Measurements from ENCODE around the gene SCFD2.
"Not testable (repeated sequence)": the region's sequence is repeated elsewhere in the genome, so short reads cannot be mapped to it uniquely, and the experiment has no call there.

Gene SCFD2

DNA sequence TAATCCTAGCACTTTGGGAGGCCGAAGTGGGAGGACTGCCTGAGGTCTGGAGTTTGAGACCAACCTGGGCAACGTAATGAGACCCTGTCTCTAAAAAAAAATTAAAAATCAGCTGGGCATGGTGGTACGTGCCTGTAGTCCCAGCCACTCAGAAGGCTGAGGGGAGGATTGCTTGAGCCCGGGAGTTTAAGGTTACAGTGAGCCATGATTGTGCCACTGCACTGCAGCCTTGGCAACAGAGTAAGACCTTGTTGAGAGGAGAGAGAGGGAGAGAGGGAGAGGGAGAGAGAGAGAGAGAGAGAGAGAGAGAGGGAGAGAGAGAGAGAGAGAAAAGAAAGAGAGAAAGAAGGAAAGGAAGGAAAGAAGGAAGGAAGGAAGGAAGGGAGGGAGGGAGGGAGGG, 358.8 kb downstream of the SCFD2 start:
- no peak for DNase-seq

GRCh38 chr4:53005808-53006207, 360.1 kb downstream of the SCFD2 start:
- DNase-seq: no peak

DNA sequence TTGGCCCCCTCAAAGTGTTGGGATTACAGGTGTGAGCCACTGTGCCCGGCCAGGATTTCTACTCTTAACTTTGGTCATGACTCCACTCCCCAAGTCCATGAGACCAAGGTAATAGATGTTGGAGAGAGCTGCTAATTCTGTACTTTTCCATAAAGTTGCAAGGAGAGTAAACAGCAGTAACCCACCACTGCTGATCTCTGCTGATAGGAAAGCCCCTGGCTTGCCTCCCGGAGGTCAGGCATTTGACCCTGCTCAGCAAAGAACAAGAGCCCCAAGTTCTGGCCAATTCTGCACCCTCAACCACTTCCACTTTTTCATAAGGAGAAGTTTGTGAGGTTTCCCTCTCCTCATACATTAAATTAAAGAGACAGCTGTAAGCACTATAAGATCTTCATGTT, 360.7 kb downstream of the SCFD2 start:
- peak; percentile 5 for DNase-seq

- DNase-seq: no peak
These were observed 361.2 kb downstream of the SCFD2 start for GRCh38 chr4:53004497-53005148.

- no peak for DNase-seq
These were observed 361.9 kb downstream of the SCFD2 start for GRCh38 chr4:53003959-53004358.

- no peak for DNase-seq
These were observed 365.3 kb downstream of the SCFD2 start for GRCh38 chr4:53000560-53000959.

DNA sequence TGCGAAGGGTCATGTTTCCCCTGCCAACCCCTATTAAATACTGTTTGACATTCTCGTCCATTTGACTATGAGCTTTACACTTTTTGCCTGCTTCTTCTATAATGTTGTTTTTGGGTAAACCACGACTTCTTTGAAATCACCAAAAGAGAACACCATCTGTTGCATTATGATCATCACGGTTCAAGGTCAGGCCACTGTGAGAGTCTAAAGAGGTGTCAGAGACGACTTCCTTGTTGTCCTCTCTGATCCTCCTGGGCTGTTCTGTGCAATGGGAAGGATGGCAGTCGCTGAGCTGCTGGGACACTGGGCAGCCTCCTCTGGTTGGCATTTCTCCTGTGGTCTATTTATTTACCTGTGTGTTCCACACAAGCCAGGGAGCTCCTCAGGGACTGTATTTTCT, 366.2 kb downstream of the SCFD2 start:
- DNase-seq: no peak

DNA sequence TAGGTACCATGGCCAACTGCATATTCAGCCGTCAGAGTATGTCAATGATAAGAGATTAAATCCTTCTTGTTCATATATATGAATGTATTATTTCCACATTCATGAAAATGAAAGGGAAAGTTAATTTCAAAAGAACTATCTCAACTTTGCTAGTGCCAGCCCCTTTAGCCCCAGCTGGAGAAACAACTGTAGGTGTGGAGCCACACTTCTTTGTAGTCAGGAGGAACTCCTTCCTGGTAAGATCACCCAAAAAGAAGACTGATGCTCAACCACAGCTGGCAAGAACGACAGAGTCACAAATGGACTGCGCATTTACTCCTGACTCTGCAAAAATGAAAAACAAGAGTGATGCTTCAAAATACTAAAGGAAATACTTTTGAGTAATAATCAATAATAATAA, 367.4 kb downstream of the SCFD2 start:
- DNase-seq: peak; percentile 33

DNA sequence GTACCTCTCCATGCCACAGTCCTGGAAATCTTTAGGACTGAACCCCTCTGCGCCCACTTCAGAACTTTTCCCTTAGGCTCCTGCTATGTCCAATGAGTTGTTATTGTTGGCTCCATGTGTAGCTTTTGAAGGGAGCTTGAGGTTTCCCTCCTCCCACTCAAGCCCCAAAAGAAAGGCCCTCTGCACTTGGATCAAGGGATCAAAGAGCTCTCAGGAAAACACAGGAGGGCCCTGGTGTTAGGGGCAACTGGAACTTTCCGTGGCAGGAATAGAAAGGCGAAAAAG, 368.8 kb downstream of the SCFD2 start:
- DNase-seq: no peak

- peak; percentile 61 for DNase-seq
These were observed 369.4 kb downstream of the SCFD2 start for GRCh38 chr4:52996261-52997131.

- no peak for DNase-seq
These were observed 370.4 kb downstream of the SCFD2 start for GRCh38 chr4:52995360-52996030.

GRCh38 chr4:52994567-52994966, 371.3 kb downstream of the SCFD2 start:
- DNase-seq: no peak

DNA sequence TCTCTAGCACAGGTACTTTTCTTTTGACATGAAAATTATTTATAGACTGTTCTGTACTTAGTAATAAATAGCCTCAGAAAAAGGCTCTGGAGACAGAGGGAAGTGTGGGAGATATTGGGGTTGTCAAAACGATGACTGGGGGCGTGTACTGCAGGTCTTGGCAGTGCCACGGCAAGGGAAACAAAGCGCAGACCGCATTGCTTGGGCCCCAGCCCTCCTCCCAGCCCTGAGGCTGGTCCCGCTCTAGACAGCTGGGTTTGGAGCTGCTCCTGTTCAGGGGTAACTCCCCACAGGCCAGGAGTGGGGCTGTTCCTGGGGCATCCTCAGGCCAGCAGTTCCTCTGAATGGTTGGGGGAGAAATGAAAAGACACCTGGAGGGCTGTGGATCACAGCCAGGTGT, 372.1 kb downstream of the SCFD2 start:
- no peak for DNase-seq

DNA sequence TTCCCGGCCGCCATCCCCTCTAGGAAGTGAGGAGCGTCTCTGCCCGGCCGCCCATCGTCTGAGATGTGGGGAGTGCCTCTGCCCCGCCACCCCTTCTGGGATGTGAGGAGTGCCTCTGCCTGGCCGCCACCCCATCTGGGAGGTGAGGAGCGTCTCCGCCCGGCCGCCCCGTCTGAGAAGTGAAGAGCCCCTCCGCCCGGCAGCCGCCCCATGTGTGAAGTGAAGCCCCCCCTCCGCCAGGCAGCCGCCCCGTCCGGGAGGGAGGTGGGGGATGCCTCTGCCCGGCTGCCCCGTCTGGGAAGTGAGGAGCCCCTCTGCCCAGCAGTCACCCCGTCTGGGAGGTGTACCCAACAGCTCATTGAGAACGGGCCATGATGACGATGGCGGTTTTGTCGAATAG, 373.3 kb downstream of the SCFD2 start:
- not testable (repeated sequence) for DNase-seq

- DNase-seq: no peak
These were observed 374.4 kb downstream of the SCFD2 start for GRCh38 chr4:52991472-52991871.

DNA sequence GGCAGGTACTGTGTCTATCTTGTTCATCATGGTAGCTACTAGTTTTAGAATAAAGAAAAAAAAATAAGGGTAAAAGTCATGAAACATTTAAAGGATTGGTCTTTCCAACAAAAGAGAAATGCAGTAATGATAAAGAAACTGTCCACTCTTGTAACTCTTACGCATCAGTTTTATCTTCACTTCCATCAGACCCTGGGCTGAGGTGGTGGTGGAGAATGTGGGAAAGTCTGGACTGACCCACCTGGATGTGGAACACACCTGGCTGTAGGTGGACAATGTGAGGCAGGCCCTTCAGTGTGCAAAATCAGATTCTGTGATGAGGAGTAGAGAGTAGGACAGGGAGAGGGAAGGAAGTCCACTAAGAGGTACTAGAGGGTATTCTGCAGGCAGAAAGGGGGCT, 375.2 kb downstream of the SCFD2 start:
- no peak for DNase-seq

GRCh38 chr4:52989865-52990264, 376.0 kb downstream of the SCFD2 start:
- DNase-seq: peak; percentile 37

DNA sequence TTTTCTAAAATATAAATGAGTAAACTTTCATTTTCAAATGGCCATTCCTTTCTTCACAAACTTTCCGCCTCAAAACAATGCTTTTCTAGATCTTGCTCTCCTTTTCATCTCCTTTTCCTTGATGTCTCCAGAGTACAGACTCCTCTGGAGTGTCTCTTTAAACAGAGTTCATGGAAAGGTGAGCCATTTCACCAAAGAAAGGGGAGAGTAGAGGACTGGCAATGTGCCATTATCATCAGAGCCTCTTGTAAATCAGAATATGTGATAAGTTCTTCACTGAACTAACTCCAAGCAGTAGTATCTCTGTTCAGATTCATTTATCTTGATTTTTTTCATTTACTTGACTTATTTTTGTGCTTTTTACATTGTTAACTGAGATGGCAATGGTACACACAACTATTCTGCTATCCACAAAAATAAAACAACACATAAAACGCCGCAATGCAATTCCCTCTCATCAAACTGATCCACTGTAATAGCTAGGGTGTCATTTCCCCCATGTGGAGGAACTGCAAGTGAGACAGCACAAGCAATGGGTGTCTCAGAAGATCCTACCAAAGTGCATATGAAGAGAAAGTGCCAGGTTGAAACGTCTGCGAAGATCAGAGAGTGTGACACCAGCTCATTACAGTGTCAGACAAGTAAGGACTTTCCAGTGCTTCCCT, 378.3 kb downstream of the SCFD2 start:
- DNase-seq: no peak

- no peak for DNase-seq
These were observed 381.4 kb downstream of the SCFD2 start for GRCh38 chr4:52984462-52984881.

DNA sequence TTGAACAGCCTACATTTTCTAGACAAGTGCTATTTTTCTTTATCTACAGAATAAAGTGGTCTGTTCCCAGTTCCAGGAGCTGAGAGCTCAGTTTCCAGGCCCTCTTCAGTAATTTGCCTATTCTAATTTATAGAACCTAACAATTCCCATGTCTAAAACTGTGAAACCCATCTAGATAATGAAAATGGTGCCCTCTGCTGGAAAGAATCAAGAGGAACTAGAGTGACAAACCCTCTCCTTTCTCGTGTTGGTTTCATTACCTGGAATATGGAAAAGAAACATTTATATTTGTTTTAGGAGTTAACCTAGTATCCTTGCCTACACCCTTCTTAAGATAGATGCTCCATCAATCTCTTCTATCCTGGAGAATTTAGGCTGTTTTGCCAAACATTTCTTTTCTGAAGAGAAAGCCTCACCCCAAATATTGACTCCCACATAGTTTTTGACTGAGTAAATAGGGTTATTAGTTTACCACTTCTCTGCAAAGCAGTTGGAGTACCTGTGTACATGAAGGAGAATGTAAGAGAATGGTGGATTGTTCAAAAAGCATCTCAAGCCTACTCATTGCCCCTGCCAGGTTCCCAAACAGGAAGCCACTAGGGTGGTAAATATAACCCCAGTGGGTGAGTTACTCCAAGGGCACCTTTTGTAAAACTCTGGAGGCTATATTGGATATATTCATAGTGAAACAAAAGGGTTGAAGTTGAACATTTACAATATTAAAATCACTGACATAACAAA, 382.1 kb downstream of the SCFD2 start:
- DNase-seq: peak; percentile 81

GRCh38 chr4:52982946-52983340, 382.9 kb downstream of the SCFD2 start:
- peak; percentile 44 for DNase-seq

DNA sequence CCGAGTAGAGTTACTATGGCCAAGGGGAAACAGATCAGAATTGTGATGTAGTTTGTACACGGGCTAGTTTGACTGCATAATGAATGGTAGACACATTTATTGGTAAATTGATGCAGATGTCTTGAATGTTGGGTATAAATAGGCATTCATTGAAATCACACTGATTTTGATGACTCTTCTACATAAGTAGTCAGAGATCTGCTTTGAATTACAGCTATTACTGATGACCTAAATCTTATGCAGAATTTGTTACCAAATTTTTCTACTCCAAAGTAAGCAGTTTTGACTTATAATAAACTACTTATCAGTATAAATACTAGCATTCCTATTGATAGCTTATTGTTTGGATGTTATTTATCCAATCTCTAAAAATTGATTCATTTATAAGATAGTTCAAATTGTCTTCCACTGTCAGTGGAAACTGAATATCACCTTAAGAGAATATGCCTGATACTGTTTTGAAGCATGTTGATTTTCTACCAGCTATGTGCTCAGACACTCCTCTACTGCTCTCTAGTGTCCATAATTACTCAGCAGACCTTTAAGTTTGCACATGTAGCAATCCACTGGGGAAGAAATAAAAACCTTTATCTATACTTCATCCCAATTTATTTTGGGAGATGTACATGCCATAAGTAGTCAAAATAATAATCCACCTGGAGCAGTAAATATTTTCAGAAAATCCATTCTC, 383.5 kb downstream of the SCFD2 start:
- peak; percentile 71 for DNase-seq
